HepG2 (cell line): ENCODE results near the gene AFG1L. TPM values are rescaled to one million over a fixed set of nuclear protein-coding genes. Genes with fewer than 3 reads are reported as not detected.

ENCODE experiments used
- AKNA ChIP-seq: sonication (generic); formaldehyde crosslinking; IDR thresholded peaks from 2 replicates; pipeline ENCODE4 v1.4.0; 2020; ENCODE audit warnings: missing genetic modification reagents, borderline replicate concordance
- ARID5B ChIP-seq: IDR thresholded peaks from 2 replicates; pipeline ENCODE4 v1.4.0; 2020; ENCODE audit warnings: mild to moderate bottlenecking, missing genetic modification reagents
- ARNT2 ChIP-seq: sonication (generic); formaldehyde crosslinking; IDR thresholded peaks from 2 replicates; pipeline ENCODE4 v1.8.0; 2022; ENCODE audit warnings: mild to moderate bottlenecking, low read depth, missing genetic modification reagents, moderate library complexity
- CEBPB ChIP-seq: IDR thresholded peaks from 2 replicates; pipeline ENCODE4 v1.6.1; 2011; ENCODE audit warnings: low read depth, low read length, improper control_type of control experiment, borderline replicate concordance
- EP300 ChIP-seq, 3 experiments: sonication (generic) in 1 of 3; formaldehyde crosslinking in 1 of 3; IDR thresholded peaks; 2 replicates each; pipeline versions ENCODE4 v1.5.1 to v1.6.1; 2011 to 2020; ENCODE audit warnings: low read depth in 2 of 3, low read length in 2 of 3, borderline replicate concordance in 1 of 3, improper control_type of control experiment in 1 of 3, mild to moderate bottlenecking in 1 of 3, missing genetic modification reagents in 1 of 3, moderate library complexity in 1 of 3
- FOXO4 ChIP-seq: sonication (generic); formaldehyde crosslinking; conservative IDR thresholded peaks from 2 replicates; pipeline ENCODE4 v1.8.1; 2023; ENCODE audit warnings: missing genetic modification reagents
- PREB ChIP-seq: sonication (generic); formaldehyde crosslinking; IDR thresholded peaks from 2 replicates; pipeline ENCODE4 v1.4.0; 2020; ENCODE audit warnings: missing genetic modification reagents
- SOX5 ChIP-seq: IDR thresholded peaks from 2 replicates; pipeline ENCODE4 v1.6.1; 2016; ENCODE audit warnings: borderline replicate concordance
- ZBTB44 ChIP-seq: sonication (generic); formaldehyde crosslinking; IDR thresholded peaks from 2 replicates; pipeline ENCODE4 v1.4.0; 2020; ENCODE audit warnings: missing genetic modification reagents
- ZFAT ChIP-seq: sonication (generic); formaldehyde crosslinking; conservative IDR thresholded peaks from 2 replicates; pipeline ENCODE4 v1.8.1; 2023; ENCODE audit warnings: missing genetic modification reagents, inconsistent platforms
- ZKSCAN8 ChIP-seq: IDR thresholded peaks from 2 replicates; pipeline ENCODE4 v1.6.1; 2016; ENCODE audit warnings: borderline replicate concordance, missing genetic modification reagents, missing compliant biosample characterization
- ZNF256 ChIP-seq: sonication (generic); formaldehyde crosslinking; conservative IDR thresholded peaks from 2 replicates; pipeline ENCODE4 v1.4.0; 2020; ENCODE audit warnings: missing genetic modification reagents
- ZNF451 ChIP-seq: sonication (generic); formaldehyde crosslinking; IDR thresholded peaks from 2 replicates; pipeline ENCODE4 v1.5.0; 2020; ENCODE audit warnings: mild to moderate bottlenecking, missing genetic modification reagents
- ZNF616 ChIP-seq: sonication (generic); formaldehyde crosslinking; IDR thresholded peaks from 2 replicates; pipeline ENCODE4 v1.5.0; 2020; ENCODE audit warnings: low read depth, mild to moderate bottlenecking, missing genetic modification reagents
- polyA plus RNA-seq, 8 experiments: library from polyadenylated mRNA; depleted of rRNA in 3 of 8; stranded (reverse) in 7 of 8; unstranded in 1 of 8; fragments of >200 nt; fragmentation: Illumina TruSeq in 4 of 8; extraction: Trizol in 4 of 8; gene quantifications; 2 replicates each; pipeline versions ENCODE4 v1.2.1 to v1.2.3, GENCODE V29; 2011 to 2016; ENCODE audit warnings: low read depth in 4 of 8, missing spikeins in 1 of 8, mixed read lengths in 1 of 8; ENCODE audit not compliant: insufficient read depth in 1 of 8
- total RNA-seq, 5 experiments: library from RNA; depleted of rRNA; stranded (reverse); fragments of >200 nt; fragmentation: Illumina TruSeq; extraction: Trizol; gene quantifications; 2 replicates each; pipeline ENCODE4 v1.2.3, GENCODE V29; 2016; ENCODE audit warnings: low read depth in 1 of 5

Gene AFG1L
- total and polyA plus RNA-seq, 2 of the 13 experiments (the other 11 are each of a cell fraction or from before 2014, with no cell fraction given), result 3.1 to 14.0 TPM

GRCh38 chr6:108560463-108561308 is 265.8 kb downstream of the AFG1L start, which contains the start of gene FOXO3 (continued):
- no peak for TF ChIP-seq ARID5B (CRISPR knock-in tag)
- TF ChIP-seq AKNA (CRISPR knock-in tag), result no peak
- TF ChIP-seq ZNF451 (CRISPR knock-in tag), result peak; percentile 86; the same call in 1 of the 2 replicates
- no peak for TF ChIP-seq ZNF256 (CRISPR knock-in tag)
- no peak for TF ChIP-seq ZKSCAN8
- no peak for TF ChIP-seq CEBPB
- no peak for TF ChIP-seq ZFAT (CRISPR knock-in tag)
- TF ChIP-seq ZBTB44 (CRISPR knock-in tag), result no peak
- no peak for TF ChIP-seq PREB (CRISPR knock-in tag)
- TF ChIP-seq ARNT2 (CRISPR knock-in tag), result peak; percentile 72; the same call in 1 of the 2 replicates
- no peak for TF ChIP-seq ZNF616 (CRISPR knock-in tag)
- no peak for TF ChIP-seq SOX5 (CRISPR knock-in tag)
- TF ChIP-seq FOXO4, result no peak
- no peak for TF ChIP-seq EP300 (IDR thresholded peaks at IDR 0.05; ENCODE audit: low read depth in 2 of 2, low read length in 2 of 2)
- no peak for TF ChIP-seq EP300 (CRISPR knock-in tag; IDR thresholded peaks at IDR 0.05; ENCODE audit: borderline replicate concordance)
